Esophagus squamous epithelium (tissue), 5 donors: ENCODE measurements around the gene C4orf33. TPM values are rescaled to one million over a fixed set of nuclear protein-coding genes. Genes with fewer than 3 reads are reported as not detected.

Source experiments
- DNase-seq: peaks from one replicate; lab custom pipeline; 2025; lab: John Stamatoyannopoulos, UW
- H3K27ac ChIP-seq, 4 donors: fragments of 200-600 bp; sonication (generic); one replicate each; pipeline ENCODE4 v1.5.1; 2016 to 2019; ENCODE audit warnings: mild to moderate bottlenecking in 1 of 4
- H3K27me3 ChIP-seq, 4 donors: fragments of 200-600 bp; sonication (generic); 1 replicate in 3 of 4; 2 replicates in 1 of 4; pipeline versions ENCODE4 v1.5.1 to v1.6.0; 2017 to 2021; ENCODE audit warnings: antibody characterized with exemption in 1 of 4
- H3K36me3 ChIP-seq, 3 donors: fragments of 200-600 bp; sonication (generic); one replicate each; pipeline ENCODE4 v1.5.1; 2016 to 2019
- H3K4me1 ChIP-seq, 3 donors: fragments of 200-600 bp; sonication (generic); one replicate each; pipeline ENCODE4 v1.5.1; 2017 to 2019
- H3K4me3 ChIP-seq, 4 donors: fragments of 200-600 bp; sonication (generic); 1 replicate in 3 of 4; 2 replicates in 1 of 4; pipeline ENCODE4 v1.5.1; 2016 to 2019; ENCODE audit warnings: mild to moderate bottlenecking in 2 of 4, moderate library complexity in 1 of 4
- H3K9me3 ChIP-seq, 3 donors: fragments of 200-600 bp; sonication (generic); one replicate each; pipeline ENCODE4 v1.5.1; 2016 to 2019
- POLR2A ChIP-seq, 4 donors: fragments of 450-650 bp; IDR thresholded peaks; one replicate each; pipeline ENCODE4 v1.6.1; 2017; ENCODE audit warnings: antibody characterized with exemption in 4 of 4, mild to moderate bottlenecking in 4 of 4, moderate library complexity in 3 of 4
- WGBS, 2 donors: methylation state at CpG; one replicate each; pipeline ENCODE4 v1.1.5; 2018; 5-methylcytosine and 5-hydroxymethylcytosine counted together
- intact Hi-C: fragments of 100-400 bp; cut with DNase I; formaldehyde crosslinking; loops from one replicate; pipeline ENCODE4 v1.15.0; 2022
- total RNA-seq, 4 donors: library from RNA; depleted of rRNA; stranded (reverse); fragments of >200 nt; gene quantifications; one replicate each; pipeline ENCODE4 v1.1.0, GENCODE V29; 2016
- TF ChIP-seq, protein P1 (sequence below), 6 experiments: fragments of 450-650 bp in 4 of 6; fragments of 200-600 bp in 2 of 6; sonication (generic) in 2 of 6; IDR thresholded peaks; one replicate each; pipeline ENCODE4 v1.5.1; 2016 to 2019; ENCODE audit warnings: antibody characterized with exemption in 6 of 6, mild to moderate bottlenecking in 4 of 6, moderate library complexity in 4 of 6
- donor health status: DM: yes; HTN: yes; CAD: no.

Gene C4orf33, protein sequence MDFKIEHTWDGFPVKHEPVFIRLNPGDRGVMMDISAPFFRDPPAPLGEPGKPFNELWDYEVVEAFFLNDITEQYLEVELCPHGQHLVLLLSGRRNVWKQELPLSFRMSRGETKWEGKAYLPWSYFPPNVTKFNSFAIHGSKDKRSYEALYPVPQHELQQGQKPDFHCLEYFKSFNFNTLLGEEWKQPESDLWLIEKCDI
- 10 to 100 TPM in 3 of 4 donors, 1 to 10 TPM in 1; 8.8 to 15.7 (median 10.8) TPM for total RNA-seq

DNA sequence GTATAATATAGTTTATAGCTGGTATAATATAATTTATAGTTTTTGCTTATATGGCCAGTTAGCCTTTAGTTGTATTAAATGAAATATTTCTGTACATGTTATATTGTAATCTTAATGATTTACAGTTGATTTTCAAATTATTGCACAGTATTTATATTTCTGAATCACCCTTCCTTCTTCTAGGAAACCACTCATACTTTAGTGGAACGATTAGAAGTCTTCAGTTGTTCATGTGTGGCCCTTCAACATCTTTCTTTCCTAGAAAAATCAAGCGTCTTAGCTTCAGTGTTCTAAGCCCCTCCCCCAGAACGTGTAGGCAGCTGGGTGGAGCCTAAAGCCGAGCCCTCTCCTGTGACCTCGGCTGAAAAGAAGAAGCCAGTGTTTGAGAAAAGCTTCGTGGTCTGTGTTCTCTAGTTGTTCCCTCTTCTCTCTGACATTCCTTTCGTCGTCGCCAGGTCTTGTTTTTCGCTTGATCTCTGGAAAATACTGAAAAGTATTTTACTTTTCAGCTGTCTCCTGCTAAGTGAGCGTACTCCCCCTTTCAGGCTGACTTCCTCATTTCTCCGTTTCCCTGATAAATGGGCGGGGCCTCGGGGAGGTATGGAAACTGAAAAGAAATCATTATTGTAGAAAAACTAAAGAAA, at the start of gene C4orf33:
Gene C4orf33, plus strand, starts transcription at position 342 of the 644 bp plus-strand sequence. CDS start 6,459 bp downstream, outside the sequence.
- intact Hi-C loops = no loop called here

DNA sequence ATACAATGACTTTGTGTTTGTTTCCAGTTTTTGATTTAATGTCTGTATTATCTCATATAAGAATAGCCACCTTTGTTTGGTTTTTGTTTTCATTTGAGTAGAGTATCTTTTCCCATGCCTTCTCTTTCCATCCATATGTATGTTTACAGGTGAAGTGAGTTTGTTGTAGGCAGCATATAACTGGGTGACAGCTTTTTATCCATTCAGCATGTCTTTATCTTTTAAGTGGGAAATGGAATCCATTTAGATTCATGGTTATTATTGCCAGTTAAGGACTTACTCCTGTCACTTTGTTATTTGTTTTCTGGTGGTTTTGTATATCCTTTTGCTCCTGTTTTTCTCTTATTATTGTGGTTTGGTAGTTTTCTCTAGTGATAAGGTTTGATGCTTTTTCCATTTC, 36.9 kb upstream of the C4orf33 start:
- intact Hi-C loops = no loop called here
- H3K36me3 ChIP-seq = peaks cover 0 to 29% (median 6%) of the 10 kb centered on the region in 3 donors
- H3K27ac ChIP-seq = no peak overlapping the region
- H3K9me3 ChIP-seq = peaks cover 0 to 95% (median 73%) of the 10 kb centered on the region in 3 donors
- DNase-seq = no peak
- H3K4me1 ChIP-seq = no peaks in the 10 kb centered on the region
- no peak overlapping the region for H3K4me3 ChIP-seq
- no peaks in the 10 kb centered on the region for H3K27me3 ChIP-seq
- no peak for TF ChIP-seq POLR2A (IDR thresholded peaks at IDR 0.05)
- TF ChIP-seq, protein P1, sequence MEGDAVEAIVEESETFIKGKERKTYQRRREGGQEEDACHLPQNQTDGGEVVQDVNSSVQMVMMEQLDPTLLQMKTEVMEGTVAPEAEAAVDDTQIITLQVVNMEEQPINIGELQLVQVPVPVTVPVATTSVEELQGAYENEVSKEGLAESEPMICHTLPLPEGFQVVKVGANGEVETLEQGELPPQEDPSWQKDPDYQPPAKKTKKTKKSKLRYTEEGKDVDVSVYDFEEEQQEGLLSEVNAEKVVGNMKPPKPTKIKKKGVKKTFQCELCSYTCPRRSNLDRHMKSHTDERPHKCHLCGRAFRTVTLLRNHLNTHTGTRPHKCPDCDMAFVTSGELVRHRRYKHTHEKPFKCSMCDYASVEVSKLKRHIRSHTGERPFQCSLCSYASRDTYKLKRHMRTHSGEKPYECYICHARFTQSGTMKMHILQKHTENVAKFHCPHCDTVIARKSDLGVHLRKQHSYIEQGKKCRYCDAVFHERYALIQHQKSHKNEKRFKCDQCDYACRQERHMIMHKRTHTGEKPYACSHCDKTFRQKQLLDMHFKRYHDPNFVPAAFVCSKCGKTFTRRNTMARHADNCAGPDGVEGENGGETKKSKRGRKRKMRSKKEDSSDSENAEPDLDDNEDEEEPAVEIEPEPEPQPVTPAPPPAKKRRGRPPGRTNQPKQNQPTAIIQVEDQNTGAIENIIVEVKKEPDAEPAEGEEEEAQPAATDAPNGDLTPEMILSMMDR (IDR thresholded peaks at IDR 0.05) = no peak

More for the DNA sequence above, at the start of gene C4orf33:
- 1 to 3% methylated on average over 14 of the region's 14 CpGs for WGBS, 2 donors
- Histone ChIP-seq H3K27ac (peak within 1 kb of the TSS; percentile 75 to 95 (median 86)), H3K9me3 (no peaks in the 10 kb centered on the region), H3K4me3 (peak within 1 kb of the TSS; percentile 33 to 72 (median 63)), H3K36me3 (no peaks in the 10 kb centered on the region), H3K4me1 (peaks cover 0 to 47% (median 3%) of the 10 kb centered on the region in 3 donors), H3K27me3 (no peaks in the 10 kb centered on the region)
- peak; percentile 3 for DNase-seq
- TF ChIP-seq POLR2A (IDR thresholded peaks at IDR 0.05) = peak in 2 of 4 donors; percentile 33 to 43
- TF ChIP-seq, protein P1 (IDR thresholded peaks at IDR 0.05) = no peak

DNA sequence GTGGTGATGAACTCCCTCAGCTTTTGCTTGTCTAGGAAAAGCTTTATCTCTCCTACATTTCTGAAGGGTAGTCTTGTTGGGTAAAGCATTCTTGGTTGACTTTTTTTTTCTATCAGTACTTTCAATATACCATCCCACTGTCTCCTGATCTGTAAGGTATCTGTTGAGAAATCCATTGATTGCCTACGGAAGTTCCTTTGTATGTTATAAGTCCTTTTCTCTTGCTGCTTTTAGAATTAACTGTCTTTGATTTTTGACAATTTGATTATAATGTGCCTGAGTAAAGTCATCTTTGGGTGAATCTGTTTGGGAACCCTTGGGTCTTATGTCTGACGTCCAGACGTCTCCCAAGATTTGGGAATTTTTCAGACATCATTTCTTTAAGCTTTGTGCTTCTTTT, 33.4 kb upstream of the C4orf33 start:
- peaks cover 0 to 67% (median 58%) of the 10 kb centered on the region in 3 donors for H3K9me3 ChIP-seq
- no peak overlapping the region for H3K4me3 ChIP-seq
- WGBS, 2 donors = 98 to 100% methylated on average over 3 of the region's 3 CpGs
- DNase-seq = no peak
- no peaks in the 10 kb centered on the region for H3K27me3 ChIP-seq
- H3K36me3 ChIP-seq = peaks cover 0 to 31% (median 6%) of the 10 kb centered on the region in 3 donors
- H3K4me1 ChIP-seq = no peaks in the 10 kb centered on the region
- intact Hi-C loops = no loop called here
- H3K27ac ChIP-seq = no peak overlapping the region
- TF ChIP-seq, protein P1 (IDR thresholded peaks at IDR 0.05) = no peak
- no peak for TF ChIP-seq POLR2A (IDR thresholded peaks at IDR 0.05)

DNA sequence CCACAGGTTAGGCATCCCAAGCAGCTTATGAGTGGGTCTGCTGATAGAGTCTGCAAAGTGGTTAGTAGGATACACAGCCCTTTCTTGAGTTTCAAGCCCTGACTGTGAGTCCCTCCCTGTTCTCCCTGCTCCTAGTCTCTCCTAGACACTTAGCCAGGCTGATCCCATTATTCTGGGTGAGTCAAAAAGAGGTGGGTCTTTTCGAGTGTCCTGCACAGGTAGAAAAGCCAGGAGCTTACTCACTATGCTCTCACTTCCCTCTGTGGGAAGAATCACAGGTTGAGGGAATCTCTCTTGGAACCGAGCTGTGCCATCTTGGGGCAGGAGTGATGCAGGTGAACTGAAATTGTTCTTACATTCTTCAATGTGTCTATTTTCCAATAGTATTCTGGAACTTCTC, 32.3 kb upstream of the C4orf33 start:
- intact Hi-C loops = no loop called here
- H3K9me3 ChIP-seq = peaks cover 0 to 56% (median 50%) of the 10 kb centered on the region in 3 donors
- WGBS, 2 donors = 79 to 88% methylated on average over 2 of the region's 2 CpGs

More for the DNA sequence above, 32.3 kb upstream of the C4orf33 start:
- no peak overlapping the region for H3K27ac ChIP-seq
- no peaks in the 10 kb centered on the region for H3K27me3 ChIP-seq
- H3K36me3 ChIP-seq = peaks cover 0 to 31% (median 6%) of the 10 kb centered on the region in 3 donors
- DNase-seq = no peak
- no peak for TF ChIP-seq POLR2A (IDR thresholded peaks at IDR 0.05)
- TF ChIP-seq, protein P1 (IDR thresholded peaks at IDR 0.05) = no peak
- H3K4me1 ChIP-seq = no peaks in the 10 kb centered on the region
- no peak overlapping the region for H3K4me3 ChIP-seq
